UCSD-AML1 (cell line): ENCODE results near the gene MAP3K3.

Experiments
- DNase-seq: peaks from one replicate; lab custom pipeline; 2025; ENCODE audit not compliant: unreplicated experiment; lab: John Stamatoyannopoulos, UW

The MAP3K3 gene

DNA sequence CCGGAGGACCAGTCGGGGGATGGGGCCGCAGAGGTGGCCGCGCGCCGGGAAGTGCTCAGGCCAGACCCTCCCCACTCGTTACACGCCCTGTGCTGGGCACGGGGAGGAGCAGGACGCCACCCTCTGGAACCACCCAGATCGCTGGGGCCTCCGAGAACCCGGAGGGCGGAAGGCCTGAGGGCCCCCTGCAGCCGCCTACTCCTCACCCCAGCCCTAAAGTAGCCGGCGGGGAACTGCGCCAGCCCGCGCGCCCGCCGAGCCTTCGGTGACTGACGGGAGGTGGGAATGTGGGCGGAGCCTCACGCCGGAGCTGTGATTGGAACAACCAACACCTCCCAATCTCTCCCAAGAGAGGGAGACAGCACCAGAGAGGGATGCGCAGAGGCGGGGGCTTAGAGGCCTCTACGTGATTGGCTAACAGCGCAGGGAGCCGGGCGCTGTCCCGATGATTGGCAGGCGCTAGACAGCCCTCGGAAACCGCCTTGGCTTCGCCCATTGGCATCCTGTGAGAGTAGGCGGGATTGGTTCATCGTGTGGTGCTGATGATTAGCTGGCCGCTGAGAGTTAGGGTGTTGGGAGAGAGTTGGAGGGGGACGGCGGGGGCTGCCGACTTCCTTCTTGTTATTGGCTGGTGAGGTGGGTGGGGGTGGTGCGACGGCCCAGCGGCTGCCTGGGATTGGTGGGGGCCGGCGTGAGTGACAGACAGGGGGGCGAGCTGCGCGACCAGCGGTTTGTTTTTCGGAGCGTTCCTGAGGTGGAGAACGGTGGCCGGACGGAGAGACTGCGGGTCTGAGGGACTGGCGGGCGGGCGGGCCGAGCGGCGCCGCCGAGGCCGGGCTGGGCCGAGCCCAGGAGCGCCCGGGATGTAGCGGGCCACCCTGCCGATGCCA, at the start of gene MAP3K3:
Gene MAP3K3, plus strand, starts transcription at position 734 of the 890 bp plus-strand sequence. CDS start 343 bp downstream, outside the sequence.
- peak; percentile 99 for DNase-seq

GRCh38 chr17:63573634-63574033, 48.6 kb upstream of the MAP3K3 start:
- no peak for DNase-seq

GRCh38 chr17:63578027-63578768, 44.0 kb upstream of the MAP3K3 start:
- DNase-seq = no peak

DNA sequence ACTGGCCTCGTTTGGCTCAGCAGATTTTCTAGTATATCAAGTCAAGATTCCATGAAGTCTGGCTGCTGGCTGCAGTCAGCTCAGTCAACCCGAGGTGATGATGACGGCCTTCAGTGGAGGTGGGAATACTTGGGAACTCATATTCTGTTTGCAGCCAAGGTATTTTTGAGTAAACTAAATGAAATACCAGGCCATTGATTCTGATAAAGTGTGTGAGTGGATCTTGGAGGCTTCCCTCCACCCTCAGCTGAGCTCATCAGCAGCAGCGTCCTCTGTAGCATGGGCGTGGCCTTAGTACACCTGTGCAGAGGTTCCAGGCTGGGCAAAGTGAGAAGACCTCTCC, 43.5 kb upstream of the MAP3K3 start:
- DNase-seq = no peak

DNA sequence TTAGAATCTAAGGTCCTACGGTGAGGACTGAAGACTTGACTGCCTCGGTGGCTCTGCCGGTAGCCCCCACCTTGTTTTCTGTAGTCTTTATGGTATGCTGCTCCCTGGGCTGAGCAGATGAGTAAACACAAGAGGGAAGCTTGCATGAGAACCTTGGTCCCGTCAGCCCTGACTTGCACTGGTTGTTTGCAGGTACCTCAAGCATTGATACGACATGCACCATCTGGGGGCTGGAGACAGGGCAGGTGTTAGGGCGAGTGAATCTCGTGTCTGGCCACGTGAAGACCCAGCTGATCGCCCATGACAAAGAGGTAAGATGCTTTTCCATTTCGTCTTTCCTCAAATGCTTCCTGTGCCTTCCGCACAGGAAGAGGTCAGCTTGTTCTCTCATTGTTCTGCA, 42.6 kb upstream of the MAP3K3 start:
- no peak for DNase-seq

DNA sequence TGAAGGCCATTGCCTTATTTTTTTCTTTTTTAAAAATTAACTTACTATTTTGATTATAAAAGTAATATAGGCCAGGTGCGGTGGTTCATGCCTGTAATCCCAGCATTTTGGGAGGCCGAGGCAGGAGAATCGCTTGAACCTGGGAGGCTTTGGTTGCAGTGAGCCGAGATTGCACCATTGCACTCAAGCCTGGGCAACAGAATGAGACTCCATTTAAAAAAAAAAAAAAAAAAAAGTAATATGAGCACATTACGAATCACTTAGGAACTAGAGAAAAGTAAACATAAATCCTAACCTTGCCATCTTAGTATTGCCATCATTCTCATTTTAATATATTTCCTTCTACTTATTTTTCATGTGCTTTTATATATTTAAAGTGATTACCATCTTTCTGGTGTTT, 34.4 kb upstream of the MAP3K3 start:
- no peak for DNase-seq

GRCh38 chr17:63588797-63589196, 33.4 kb upstream of the MAP3K3 start:
- DNase-seq = no peak

- no peak for DNase-seq
These were observed 32.6 kb upstream of the MAP3K3 start for GRCh38 chr17:63589646-63590045.

GRCh38 chr17:63592797-63593196, 29.4 kb upstream of the MAP3K3 start:
- no peak for DNase-seq

DNA sequence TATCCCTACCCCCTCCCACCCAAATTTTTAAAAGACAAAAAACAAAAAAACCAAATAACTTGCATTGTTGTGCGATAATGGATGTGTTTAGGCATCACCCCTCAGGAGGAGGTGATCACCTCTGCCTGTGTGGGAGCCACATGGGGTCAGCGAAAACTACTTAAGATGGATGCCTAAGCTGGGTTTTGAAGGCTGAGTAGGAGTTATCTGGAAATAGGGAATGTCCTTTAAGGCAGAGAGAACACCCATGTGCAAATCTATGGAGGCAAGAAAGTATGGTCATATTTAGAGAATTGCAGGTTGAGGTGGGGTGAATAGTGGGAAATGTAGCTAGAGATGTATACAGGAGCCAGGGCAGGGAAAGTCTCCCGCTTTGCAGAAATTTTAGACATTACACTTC, 27.1 kb upstream of the MAP3K3 start:
- no peak for DNase-seq

DNA sequence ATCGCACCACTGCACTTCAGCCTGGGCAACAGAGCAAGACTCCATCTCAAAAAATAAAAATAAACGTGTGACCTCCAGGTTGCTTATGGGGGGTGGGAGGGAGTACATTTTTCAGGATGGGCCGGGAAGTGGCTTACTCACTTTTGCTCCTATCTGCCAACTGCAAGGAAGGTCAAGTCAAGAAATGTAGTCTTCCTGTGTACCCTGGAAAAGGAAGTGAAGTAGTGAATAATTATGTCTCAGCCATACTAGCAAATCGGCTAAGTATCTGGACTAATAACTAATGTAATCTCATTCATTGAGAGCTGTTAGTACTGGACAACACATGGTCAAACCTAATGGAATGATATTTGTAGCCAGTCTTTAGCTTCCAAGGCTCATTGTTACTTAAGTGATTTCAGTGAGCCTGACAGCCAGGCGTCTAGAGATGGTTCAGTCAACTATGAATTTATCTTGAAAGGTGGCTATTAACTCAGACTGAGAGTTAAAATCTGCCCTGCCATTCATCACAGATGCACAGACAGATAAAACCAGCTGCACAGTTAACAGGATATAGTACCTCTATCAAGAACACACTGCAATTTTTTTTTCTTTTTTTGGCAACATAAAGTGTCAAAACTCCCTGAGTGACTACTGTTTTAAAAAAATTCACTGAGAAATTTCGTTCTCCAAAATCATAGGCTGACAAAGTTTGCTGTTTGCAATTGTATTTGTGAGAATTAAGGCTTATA, 25.2 kb upstream of the MAP3K3 start:
- no peak for DNase-seq

GRCh38 chr17:63598281-63598680, 23.9 kb upstream of the MAP3K3 start:
- DNase-seq = no peak

DNA sequence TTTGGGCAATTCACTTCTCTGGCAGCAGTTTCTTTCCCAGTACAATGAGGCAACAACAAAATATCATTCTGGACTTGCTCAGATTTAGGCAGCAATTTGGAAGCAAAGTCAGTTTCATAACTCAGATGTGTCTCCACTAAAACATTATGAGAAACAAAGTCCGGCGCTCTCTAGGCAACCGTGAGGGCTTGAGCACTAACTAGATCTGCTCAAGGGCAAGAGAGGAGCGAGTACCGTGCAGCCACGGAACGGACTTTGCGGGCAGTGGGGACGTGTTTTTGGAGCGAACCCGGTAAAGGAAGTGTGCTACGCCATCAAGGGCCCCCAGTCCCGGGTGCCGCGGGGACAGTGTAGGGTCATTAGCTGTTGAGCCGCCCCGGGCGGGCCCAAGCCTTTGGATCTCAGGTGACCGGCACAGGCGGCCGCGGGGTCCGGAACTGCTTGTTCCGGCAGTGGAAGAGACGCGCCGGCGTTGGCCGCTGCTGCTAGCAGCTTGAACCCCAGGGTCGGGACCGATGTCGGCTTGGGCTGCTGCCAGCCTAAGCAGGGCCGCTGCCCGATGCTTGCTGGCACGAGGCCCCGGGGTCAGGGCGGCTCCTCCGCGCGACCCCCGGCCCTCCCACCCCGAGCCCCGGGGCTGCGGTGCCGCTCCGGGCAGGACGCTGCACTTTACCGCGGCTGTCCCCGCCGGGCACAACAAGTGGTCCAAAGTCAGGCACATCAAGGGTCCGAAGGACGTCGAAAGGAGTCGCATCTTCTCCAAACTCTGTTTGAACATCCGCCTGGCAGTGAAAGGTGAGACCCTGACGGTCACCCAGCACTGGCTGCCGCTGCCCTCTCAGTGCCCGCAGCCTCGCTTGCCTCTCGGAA, 21.4 kb upstream of the MAP3K3 start, which contains the start of gene TACO1:
Gene TACO1, plus strand, starts transcription at position 327 of the 870 bp plus-strand sequence. Its CDS starts 189 bp downstream, at position 516.
- peak; percentile 83 for DNase-seq

GRCh38 chr17:63601439-63602371, 20.5 kb upstream of the MAP3K3 start:
- DNase-seq = no peak

GRCh38 chr17:63609816-63610573, 12.2 kb upstream of the MAP3K3 start:
- no peak for DNase-seq

DNA sequence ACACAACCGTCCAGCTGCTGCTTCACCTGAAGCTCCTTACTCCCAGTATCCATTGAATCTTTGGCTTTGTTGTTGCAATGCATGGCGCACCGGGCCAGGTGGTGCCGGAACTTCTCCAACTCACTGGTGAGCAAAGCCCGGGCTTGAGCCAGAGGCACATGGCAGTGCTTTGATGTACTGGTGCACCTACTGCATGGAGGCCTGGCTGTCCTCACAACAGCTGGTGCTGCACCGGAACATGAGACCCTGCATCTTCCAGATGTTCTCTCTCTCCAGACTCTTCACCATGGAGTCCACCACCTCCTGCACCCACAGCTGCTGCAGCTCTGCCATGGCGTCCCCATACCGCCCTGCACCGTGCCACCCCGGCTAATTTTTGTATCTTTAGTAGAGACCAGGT, 11.4 kb upstream of the MAP3K3 start:
- no peak for DNase-seq

GRCh38 chr17:63611354-63611753, 10.9 kb upstream of the MAP3K3 start:
- DNase-seq = no peak

GRCh38 chr17:63613663-63614062, 8.6 kb upstream of the MAP3K3 start:
- DNase-seq = no peak

- no peak for DNase-seq
These were observed 961 bp upstream of the MAP3K3 start for GRCh38 chr17:63621229-63621683.
